ENCODE data around the gene MTA3. TPM values are rescaled to one million over a fixed set of nuclear protein-coding genes. Genes with fewer than 3 reads are reported as not detected.

MTA3 gene
- total RNA-seq, 1 donor from 2014 or later: 36.3 TPM

DNA sequence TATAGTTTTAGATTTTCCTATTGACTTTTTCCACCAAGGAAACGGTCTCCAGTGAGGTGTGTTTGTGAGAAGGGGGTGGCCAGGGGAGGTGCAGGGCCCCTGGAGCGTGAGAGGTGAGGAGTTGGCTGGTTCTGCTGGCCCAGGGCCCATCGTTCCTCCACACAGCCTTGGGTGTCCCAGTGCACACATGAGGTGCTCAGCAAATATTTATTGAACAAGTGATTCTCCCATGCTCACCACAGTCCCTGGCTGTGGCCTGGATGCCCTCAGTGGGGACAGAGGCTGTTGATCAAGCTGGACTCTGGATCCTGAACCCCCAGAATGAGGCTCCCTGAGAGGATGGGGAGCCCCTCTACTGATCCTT lies 219.0 kb downstream of the MTA3 start:
- no peak for DNase-seq

DNA sequence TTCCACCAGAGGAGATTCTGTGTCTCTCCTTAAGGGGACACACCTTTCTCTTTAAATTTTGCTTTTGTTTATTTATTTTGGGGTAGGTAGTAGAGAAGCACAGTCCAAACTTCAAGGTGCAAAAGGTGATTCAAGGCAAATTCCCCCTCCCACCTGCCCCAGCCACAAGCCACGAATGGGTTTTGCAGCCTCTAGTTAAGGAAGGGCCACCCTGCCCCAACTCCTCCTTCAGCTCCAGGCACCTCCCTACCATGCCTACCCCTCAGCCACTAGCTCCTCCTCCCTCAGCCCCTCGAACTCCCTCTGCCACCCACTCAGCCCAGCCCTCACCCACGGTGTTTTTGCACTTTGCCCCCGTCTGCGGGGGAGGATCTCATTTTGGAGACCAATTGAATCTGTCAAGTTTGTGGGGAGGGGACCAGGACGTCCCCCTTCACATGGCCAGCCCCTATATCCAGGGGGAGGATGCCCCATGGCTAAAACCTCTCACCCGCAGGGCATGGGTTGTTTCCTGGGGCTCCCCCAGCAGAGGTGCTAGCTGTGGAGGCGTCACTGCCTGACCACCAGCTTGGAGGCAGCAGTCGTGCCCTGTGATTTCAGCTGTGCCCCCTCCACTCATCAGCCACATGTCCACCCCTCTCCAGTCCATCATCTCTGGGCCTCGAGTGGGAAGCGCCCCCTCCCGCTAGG lies 219.5 kb downstream of the MTA3 start:
- no peak for DNase-seq

DNA sequence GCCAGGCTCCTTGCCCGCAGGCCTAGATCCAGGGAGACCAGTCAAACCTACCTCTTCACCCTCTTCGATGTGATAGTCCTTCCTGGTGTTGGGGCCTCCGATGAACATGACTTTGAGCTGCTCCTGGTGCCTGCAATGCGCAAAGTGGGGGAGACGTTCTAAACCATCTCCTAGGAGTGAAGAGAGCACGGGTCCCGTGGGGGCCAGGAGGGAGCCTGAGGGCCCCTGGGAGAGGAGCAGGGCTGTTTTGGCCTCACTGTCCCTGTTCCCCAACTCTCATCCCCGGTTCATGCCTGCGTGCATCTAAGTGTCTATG lies 220.0 kb downstream of the MTA3 start:
- no peak for DNase-seq

DNA sequence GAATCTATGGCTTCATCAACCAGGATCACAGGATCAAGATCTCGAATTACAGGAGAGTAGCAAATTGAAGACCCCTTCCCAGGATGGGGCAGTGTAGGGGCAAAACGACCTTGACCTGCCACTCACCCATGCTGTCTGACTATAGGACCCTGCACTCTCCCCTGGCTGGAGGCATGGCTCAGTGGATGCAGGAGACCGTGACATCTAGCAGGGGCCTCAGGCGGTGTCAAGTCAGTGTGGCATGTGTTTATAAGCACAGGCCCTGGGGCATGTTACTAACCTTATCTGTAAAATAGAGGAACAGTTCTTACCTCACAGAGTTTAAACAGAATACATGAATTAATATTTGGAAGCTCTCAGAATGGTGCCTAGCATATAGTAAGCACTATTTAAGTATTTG lies 220.4 kb downstream of the MTA3 start:
- DNase-seq: no peak

DNA sequence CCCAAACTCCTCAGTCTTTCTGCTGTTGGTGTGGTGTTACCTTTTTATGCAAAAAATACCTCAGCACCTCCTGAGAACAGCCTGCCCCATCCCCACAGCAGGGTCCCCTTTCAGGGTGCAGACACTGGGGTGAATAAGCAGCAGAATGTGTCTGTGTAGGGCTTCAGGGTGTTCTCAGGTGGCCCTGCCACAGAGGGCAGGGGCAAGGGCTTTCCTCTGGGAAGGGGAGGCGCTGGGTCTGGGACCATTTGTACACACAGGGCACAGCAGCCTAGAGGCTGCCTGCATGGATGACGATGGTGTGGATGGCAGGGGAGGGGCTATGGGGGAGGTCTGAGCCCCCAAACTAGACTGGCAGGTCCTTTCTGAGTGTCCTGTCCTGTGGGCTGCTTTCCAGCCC lies 221.3 kb downstream of the MTA3 start:
- DNase-seq: no peak

DNA sequence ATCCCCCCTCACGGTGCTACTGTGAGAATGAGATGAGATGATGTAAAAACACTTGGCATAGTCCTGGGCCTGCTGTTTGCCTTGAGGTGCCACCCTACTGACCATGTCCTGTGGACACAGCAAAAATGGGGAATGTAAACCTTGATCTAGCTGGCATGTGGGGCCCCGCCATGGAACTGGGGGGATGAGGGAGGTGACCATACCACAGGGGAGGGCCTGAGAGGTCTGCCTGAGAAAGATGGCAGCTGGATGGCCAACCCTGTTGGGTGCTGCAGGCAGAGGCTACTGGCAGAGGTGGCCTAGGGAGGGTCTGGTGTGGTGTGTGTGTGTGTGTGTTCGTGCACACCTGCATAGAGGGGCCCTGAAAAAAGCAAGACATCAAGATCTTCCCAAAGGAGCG lies 223.2 kb downstream of the MTA3 start:
- DNase-seq: no peak

DNA sequence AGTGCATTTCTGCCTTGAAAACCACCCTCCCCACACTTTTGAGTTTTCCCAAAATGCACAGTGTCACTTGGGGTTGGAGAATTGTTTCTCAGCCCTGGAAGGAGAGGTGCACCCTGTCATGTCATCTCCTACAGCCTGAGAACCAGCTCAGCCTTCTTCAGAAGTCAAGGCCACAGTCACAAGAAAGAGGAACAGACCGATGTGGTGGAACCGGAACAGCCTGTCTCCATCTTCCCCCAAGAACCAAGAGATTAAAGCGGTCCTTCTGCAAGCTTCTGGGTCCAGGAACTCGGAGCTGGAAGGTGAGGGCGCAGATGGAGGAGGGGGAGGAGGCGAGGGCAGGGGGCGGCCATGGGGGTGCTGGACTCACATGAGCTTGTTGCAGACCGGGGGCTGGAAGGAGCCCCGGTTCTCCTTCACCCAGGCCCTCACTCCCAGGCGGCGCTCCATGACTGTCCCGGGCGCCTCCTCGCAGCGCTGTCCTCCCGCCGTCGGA lies 223.7 kb downstream of the MTA3 start:
- no peak for DNase-seq

DNA sequence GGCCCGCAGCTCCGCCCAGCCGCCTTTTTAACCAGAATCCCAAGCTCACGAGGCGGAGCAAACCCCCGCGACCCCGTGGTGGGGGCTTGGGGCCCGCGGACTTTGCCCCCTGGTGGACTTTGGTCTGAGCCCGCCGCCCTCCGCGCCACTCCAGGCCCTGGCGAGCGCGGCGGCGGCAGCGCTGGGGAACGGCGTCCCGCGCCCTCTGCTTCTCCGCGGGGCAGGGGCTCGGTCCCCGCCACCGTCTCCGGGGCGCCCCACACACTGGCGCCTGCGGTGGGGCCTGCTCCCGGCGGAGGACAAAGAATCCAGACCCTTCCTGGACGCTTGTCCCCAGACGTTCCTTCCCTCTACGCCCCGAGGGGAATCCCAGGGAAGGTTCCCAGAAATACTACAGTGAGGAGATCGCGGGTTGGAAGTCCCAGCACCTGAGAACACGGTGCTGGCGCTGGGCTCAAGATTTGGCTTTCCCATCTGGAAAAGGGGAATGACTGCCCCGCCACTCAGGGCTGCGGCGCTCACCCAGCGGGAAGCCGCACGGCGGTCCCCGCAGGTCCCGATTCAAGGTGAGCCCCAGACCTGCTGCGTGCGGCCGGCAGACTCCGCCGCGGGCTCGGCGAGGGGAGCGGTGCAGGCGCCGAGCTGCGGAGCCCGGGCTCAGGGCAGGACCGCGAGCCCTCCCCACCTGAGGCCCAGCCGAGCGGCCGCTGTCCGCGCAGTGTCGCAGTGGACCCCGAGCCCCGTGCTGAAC lies 224.3 kb downstream of the MTA3 start, which contains the start of gene HAAO:
HAAO (minus strand) TSS at position 1 of the 751 bp plus-strand sequence. CDS start 47 bp downstream, outside the sequence.
- DNase-seq: peak; percentile 83

DNA sequence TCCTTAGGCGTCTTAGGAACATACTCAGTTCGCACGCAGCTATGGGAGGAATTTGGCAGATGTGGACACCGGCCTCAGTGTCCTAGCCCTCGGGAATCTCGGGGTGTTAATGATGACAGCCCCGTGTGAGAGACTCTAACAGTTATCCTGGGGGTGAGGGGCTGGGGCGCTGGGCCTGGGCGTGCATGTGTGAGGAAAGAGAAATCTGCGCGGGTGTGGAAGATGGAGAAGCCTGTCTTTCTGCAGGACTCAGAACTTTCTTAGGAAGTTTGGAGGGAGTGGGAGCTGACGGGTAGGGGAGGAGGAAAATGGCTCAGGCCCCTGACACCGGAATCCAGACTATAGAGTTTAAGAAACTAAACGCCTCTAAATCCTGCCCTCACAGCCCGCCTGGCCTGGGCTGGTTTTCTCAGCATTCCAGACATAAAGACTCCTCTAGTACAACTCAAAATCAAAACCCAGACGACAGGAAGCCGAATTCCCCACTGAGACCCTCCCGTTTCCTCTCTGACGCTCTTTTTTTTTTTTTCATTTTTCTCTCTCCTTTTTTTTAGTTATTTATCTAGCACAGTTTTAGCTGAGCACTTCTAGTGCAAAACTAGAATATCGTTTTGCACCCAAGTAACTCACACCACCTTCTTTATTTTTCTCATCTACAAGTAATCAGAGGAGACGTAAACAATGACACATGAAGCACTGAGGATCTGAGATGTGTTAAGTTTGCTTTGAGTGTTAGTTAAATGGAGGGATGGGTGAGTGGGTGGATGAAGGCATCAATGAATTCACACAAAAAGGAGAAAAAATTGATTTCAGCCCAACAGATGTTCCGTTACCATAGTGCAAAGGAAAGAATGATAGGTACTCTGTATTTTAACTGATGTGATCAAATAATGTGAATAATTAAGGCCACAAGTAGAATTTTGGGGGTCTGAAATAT lies 225.2 kb downstream of the MTA3 start:
- DNase-seq: peak; percentile 75

DNA sequence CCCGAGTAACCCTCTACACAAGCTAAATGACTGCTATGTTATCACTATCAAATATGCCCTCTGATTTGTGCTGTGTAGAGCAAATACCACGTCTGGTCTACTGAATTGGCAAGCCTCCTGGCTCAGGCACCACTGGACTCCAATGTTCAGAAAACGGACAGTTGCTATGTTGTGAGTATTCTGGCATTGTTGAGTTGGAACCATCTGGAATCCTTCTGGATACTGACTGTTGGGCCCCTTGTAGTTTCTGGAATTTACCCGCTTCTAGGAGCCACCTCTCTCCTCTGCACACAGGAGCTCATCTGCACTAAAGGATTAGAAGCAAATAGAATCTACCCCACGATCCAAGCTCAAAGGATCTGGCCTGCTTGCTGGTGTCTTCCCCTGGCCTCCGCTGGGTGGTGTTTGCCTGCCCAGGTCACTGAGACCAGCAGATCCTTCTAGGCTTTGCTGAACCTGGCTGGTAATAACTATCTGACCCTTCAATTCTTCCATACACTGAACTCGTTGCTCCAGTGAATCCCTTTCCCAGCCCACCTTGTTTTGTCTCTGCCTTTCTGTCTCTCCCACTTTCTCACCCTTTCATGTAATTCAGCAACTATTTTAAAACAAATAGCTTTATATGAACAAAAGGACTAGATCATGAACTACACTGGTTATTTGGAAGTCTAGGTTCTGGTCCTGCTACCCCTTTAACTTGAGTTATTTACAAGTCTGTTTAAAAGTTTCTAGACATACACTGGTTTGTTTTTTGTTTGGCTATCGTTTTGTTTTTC lies 226.0 kb downstream of the MTA3 start:
- DNase-seq: peak; percentile 49

DNA sequence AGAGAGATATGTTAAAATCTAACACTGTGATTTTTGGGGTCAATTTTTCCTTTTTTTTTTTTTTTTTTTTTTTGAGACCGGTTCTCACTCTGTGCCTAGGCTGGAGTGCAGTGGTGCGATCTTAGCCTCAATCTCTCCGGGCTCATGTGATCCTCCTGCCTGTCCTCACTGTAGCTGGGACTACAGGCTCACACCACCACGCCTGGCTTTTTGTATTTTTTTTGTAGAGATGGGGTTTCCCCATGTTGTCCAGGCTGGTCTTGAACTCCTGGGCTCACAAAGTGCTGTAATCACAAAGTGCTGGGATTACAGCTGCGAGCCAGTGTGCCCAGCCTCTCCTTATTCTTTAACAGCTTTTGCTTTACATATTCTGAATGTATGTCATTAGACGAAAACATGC lies 226.8 kb downstream of the MTA3 start:
- no peak for DNase-seq

DNA sequence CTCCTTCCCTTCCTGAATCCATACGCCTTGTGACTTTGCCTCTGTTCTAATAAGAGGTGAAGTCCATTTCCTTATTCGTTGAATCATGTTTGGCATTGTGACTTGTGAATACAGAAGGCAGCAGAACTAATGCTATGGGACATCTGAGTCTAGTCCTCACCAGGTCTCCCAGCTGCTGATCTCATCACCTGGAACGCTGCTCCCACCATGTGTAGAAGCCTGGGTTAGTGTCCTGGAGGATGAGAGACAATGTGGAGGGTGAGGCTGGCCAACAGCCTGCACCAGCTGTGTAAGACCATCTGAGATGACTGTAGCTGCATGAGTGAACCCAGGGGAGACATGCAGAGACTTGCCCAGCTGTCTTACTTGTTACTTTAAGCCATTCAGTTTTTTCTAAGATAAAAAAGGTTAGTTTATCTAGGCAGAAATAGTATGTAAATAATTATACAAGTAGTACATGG lies 227.4 kb downstream of the MTA3 start:
- peak; percentile 68 for DNase-seq

DNA sequence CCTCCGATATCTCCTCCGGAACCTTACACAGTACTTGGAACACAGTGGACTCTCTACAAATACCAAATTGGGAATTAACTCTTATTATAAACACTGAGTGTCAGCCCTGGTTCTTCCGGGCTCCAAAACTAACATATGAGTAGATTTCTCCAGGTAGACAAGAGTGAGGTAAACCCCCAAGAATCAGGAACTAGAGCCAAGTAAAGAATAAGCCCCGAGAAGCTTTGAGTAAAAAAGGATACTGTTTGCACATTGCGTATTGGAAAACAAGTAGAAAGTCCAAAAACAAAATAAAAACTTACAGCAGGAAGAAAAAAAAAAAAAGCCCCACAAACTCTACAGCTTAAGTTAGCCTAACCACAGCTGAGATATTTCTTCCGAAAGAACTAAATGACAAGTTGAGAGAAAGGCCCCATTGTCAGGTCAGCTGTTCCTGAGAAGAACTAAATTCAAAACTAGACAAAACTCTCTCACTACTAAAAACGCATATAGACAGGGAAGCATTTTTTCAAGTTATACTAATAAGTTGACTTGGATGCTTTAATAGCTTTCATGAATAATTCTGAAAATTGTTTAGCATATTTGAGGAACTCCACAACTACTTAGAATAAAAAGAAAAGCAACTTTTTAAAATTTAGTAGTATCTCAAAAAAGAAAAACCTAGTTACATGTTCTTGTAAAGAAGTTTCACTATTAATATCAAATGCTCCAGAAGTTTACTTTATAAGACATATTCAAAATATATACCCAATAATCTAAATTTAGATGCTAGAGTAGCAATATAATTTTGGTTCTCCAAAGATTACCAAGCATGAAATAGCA lies 228.2 kb downstream of the MTA3 start:
- peak; percentile 52 for DNase-seq

DNA sequence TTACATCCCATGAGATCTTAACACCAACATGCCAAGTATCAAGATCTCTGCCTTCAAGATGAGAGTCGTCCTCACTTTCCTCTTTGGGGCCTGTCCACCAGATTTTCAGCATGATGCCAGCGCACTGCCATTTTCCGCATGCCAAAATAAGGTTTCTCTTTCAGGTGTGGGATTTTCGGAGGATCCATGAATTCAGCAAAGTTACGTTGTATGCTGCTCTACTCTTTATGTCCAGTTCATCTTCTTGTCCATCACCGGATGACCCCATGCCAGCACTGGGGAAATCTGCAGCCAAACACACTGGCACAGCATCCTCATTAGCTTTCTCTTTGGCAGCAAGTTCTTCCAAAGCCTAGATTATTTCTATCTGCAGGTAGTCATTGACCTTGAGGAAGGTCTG lies 228.8 kb downstream of the MTA3 start:
- no peak for DNase-seq

DNA sequence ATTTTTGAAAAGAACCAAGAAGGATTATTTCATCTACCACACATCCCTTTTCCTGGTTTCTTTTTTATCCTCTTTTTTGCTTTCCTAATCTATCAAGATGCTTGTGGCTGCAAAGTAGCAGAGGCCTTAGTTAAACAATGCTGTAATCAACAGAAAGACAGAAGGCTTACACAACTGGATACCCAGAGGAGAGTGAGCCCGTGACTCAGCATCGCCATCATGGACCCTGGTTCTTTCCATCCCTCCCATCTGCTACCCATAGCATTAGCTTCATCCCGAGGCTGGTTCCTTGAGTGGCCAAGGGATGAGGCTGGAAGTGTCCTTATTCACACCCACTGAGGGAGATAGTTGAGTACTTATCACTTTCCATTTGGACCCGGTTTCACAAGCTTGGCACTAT lies 231.4 kb downstream of the MTA3 start:
- DNase-seq: no peak

DNA sequence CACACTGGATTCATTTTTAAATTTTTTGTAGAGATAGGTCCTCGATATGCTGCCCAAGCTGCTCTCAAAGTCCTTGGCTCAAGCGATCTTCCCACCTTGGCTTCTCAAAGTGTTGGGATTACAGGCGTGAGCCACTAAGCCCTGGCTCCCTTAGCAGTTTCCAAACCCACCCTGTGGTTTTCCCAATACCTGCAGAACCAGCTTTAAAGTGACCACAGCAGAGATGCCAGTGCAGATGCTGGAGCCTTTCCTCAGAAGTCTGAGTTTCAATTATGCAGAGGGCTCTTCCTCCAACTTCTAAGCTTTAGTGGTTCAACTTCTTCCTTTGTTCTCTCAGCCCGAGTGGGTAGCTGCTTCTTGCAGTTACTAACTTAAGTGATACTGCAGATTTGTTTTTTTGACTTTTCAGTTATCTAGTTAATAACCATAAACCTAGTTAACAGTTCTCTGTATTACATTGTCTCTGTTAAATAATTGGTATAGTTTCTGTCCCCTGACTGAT lies 232.1 kb downstream of the MTA3 start:
- DNase-seq: no peak

DNA sequence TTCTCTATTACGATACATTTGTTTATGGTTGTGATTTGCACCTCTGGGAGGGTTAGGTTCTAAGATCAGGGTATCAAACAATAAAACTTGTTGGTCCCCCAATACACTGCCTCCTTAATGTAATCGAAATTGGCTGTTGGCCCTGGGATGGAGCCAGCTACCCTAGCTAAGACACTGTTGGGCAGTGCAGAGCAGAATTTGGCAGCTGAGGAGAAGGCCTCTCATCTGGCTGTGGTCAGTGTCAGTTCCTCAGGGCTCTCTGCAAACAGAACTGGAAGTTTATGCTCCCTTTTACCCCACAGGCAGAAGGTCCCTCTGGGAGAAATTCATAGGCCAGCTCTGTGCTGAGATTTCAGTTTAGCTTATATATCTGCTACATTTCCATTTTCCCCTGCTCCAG lies 232.5 kb downstream of the MTA3 start:
- peak; percentile 42 for DNase-seq

DNA sequence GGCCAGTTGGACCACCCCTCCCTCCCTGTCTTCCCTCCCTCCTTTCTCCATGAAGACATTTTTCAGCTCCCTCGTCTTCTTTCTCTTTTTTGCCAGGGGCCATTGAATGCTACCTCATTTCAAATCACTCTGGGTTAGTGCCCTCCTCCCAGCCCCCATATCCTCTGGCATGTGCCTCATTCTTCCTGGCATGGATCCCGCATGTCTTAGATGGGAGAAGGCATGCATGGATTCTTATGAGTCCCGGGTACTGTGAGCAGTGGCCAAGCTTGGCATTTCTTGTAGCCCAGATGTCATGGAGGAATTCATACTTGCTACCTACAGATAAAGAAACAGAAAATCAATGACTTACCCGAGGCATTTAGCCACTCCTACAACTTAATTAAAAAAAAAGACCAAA lies 232.9 kb downstream of the MTA3 start:
- peak; percentile 59 for DNase-seq

DNA sequence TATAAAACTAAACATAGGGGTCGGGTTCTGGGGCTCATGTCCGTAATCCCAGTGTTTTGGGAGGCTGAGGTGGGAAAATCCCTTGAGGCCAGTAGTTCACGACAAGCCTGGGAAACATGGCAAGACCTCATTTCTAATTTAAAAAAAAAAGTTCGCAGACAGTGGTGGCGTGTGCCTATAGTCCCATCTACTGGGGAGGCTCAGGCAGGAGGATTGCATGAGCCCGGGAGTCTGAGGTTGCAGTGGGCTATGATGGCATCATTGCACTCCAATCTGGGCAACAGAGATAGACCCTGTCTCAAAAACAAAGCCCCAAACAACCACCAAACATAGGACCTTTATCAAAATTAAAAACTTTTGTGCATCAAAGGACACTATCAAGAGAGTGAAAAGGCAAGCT lies 233.7 kb downstream of the MTA3 start:
- no peak for DNase-seq

DNA sequence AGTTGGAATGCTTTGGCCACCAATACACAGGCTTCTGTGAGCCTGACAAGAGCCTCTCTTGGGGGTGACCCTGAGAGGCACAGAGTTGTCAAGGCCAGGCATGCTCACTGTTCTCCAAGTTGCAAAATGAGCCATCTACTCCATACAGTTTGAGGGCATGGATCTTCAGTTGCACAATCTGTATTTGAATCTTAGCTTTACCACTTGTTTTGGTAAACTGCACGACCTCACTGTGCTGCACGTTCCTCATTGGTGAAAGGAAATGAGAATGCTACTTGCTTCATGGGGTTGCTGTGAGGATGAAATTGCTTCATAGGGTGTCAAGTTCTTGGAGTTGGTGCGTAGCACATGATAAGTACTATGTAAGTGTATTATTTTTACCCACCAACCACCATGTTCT lies 235.9 kb downstream of the MTA3 start:
- no peak for DNase-seq

DNA sequence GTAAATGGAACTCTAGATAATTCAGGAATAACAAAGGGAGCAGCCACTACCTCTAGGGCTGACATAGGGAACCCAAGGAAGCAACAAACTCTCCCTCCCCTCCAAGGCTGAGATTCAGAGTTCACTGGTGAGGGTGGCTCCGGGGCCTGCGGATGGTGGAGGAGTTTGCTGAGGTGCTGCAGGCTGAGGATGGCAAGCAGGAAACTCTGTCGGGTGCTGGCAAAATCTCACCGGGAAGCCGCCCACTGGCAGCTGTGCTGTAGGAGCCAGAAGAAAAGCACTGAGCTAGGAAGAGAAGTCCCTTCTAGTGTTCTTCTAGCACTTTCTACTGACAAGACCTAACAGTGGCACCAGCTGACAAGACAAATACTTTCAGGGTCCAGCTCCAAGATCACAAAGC lies 236.5 kb downstream of the MTA3 start:
- DNase-seq: no peak
